ENCODE data around the gene CTNNA3. TPM values are rescaled to one million over a fixed set of nuclear protein-coding genes. Genes with fewer than 3 reads are reported as not detected.

The CTNNA3 gene
- total and polyA plus RNA-seq, 4 donors, result under 0.01 to 39.8 (median 0.09) TPM

- DNase-seq, result peak in 1 of 3 donors; percentile 30
- Histone ChIP-seq H3K9me3 (ENCODE audit: control insufficient read depth in 4 of 4, insufficient read depth in 3 of 4, low read length in 3 of 4) (no peaks in the 10 kb centered on the region), H3K4me3 (no peak overlapping the region), H3K4me1 (ENCODE audit: control insufficient read depth in 5 of 5, insufficient read depth in 5 of 5, low read length in 5 of 5) (peaks cover 0 to 19% (median 8%) of the 10 kb centered on the region in 5 donors), H3K36me3 (ENCODE audit: control insufficient read depth in 4 of 4, insufficient read depth in 4 of 4, low read length in 4 of 4) (no peaks in the 10 kb centered on the region), H3K27me3 (ENCODE audit: control insufficient read depth in 3 of 3, insufficient read depth in 3 of 3, low read length in 2 of 3) (no peaks in the 10 kb centered on the region), H3K9ac (ENCODE audit: insufficient read depth in 1 of 2, low read length in 2 of 2) (no peak overlapping the region), H3K27ac (ENCODE audit: low read depth in 1 of 2, low read length in 1 of 2) (no peak overlapping the region)
- 84 to 97% methylated on average over 1 of the region's 1 CpG for WGBS, 2 donors
- no peak for ATAC-seq (ENCODE audit: insufficient read depth, low FRiP score)
- no peak for TF ChIP-seq CTCF (IDR thresholded peaks at IDR 0.05; ENCODE audit: control extremely low read depth, extremely low read depth)
Measured at GRCh38 chr10:66837990-66838389, 858.0 kb downstream of the CTNNA3 start.

- no peak overlapping the region for H3K9ac ChIP-seq (ENCODE audit: insufficient read depth in 1 of 2, low read length in 2 of 2)
- H3K4me3 ChIP-seq, result no peak overlapping the region
- ATAC-seq (ENCODE audit: insufficient read depth, low FRiP score), result peak; percentile 51
- no peak for TF ChIP-seq CTCF (IDR thresholded peaks at IDR 0.05; ENCODE audit: control extremely low read depth, extremely low read depth)
- H3K4me1 ChIP-seq (ENCODE audit: control insufficient read depth in 5 of 5, insufficient read depth in 5 of 5, low read length in 5 of 5), result peaks cover 0 to 19% (median 8%) of the 10 kb centered on the region in 5 donors
- peak; percentile 35 to 92 (median 83) for DNase-seq
- H3K27ac ChIP-seq (ENCODE audit: low read depth in 1 of 2, low read length in 1 of 2), result no peak overlapping the region
- 25 to 36% methylated on average over 2 of the region's 2 CpGs for WGBS, 2 donors
- no peaks in the 10 kb centered on the region for H3K27me3 ChIP-seq (ENCODE audit: control insufficient read depth in 3 of 3, insufficient read depth in 3 of 3, low read length in 2 of 3)
- H3K36me3 ChIP-seq (ENCODE audit: control insufficient read depth in 4 of 4, insufficient read depth in 4 of 4, low read length in 4 of 4), result no peaks in the 10 kb centered on the region
- no peaks in the 10 kb centered on the region for H3K9me3 ChIP-seq (ENCODE audit: control insufficient read depth in 4 of 4, insufficient read depth in 3 of 4, low read length in 3 of 4)
Measured at GRCh38 chr10:66837335-66837734, 858.7 kb downstream of the CTNNA3 start.

GRCh38 chr10:66836771-66837170, 859.2 kb downstream of the CTNNA3 start:
- Histone ChIP-seq H3K36me3 (ENCODE audit: control insufficient read depth in 4 of 4, insufficient read depth in 4 of 4, low read length in 4 of 4) (no peaks in the 10 kb centered on the region), H3K4me3 (no peak overlapping the region), H3K27me3 (ENCODE audit: control insufficient read depth in 3 of 3, insufficient read depth in 3 of 3, low read length in 2 of 3) (no peaks in the 10 kb centered on the region), H3K9ac (ENCODE audit: insufficient read depth in 1 of 2, low read length in 2 of 2) (no peak overlapping the region), H3K27ac (ENCODE audit: low read depth in 1 of 2, low read length in 1 of 2) (no peak overlapping the region), H3K9me3 (ENCODE audit: control insufficient read depth in 4 of 4, insufficient read depth in 3 of 4, low read length in 3 of 4) (no peaks in the 10 kb centered on the region), H3K4me1 (ENCODE audit: control insufficient read depth in 5 of 5, insufficient read depth in 5 of 5, low read length in 5 of 5) (peaks cover 0 to 19% (median 8%) of the 10 kb centered on the region in 5 donors)
- ATAC-seq (ENCODE audit: insufficient read depth, low FRiP score) (no peak), DNase-seq (no peak)
- 90 to 95% methylated on average over 2 of the region's 2 CpGs for WGBS, 2 donors
- TF ChIP-seq CTCF (IDR thresholded peaks at IDR 0.05; ENCODE audit: control extremely low read depth, extremely low read depth), result no peak

- Histone ChIP-seq H3K36me3 (ENCODE audit: control insufficient read depth in 4 of 4, insufficient read depth in 4 of 4, low read length in 4 of 4) (no peaks in the 10 kb centered on the region), H3K9ac (ENCODE audit: insufficient read depth in 1 of 2, low read length in 2 of 2) (no peak overlapping the region), H3K4me3 (no peak overlapping the region), H3K4me1 (ENCODE audit: control insufficient read depth in 5 of 5, insufficient read depth in 5 of 5, low read length in 5 of 5) (peaks cover 0 to 19% (median 8%) of the 10 kb centered on the region in 5 donors), H3K27me3 (ENCODE audit: control insufficient read depth in 3 of 3, insufficient read depth in 3 of 3, low read length in 2 of 3) (no peaks in the 10 kb centered on the region), H3K9me3 (ENCODE audit: control insufficient read depth in 4 of 4, insufficient read depth in 3 of 4, low read length in 3 of 4) (no peaks in the 10 kb centered on the region), H3K27ac (ENCODE audit: low read depth in 1 of 2, low read length in 1 of 2) (no peak overlapping the region)
- no peak for TF ChIP-seq CTCF (IDR thresholded peaks at IDR 0.05; ENCODE audit: control extremely low read depth, extremely low read depth)
- no peak for ATAC-seq (ENCODE audit: insufficient read depth, low FRiP score)
- DNase-seq, result peak in 2 of 3 donors; percentile 35 to 57
- 36 to 42% methylated on average over 1 of the region's 1 CpG for WGBS, 2 donors
Measured at GRCh38 chr10:66836057-66836456, 859.9 kb downstream of the CTNNA3 start.
